Peyer's patch (tissue), 4 donors: ENCODE measurements around the gene SPTAN1. TPM values are rescaled to one million over a fixed set of nuclear protein-coding genes. Genes with fewer than 3 reads are reported as not detected.

Source experiments
- DNase-seq, 3 donors: peaks; one replicate each; pipeline ENCODE4 v3.0.0-alpha.2; 2017 to 2019
- H3K27ac ChIP-seq, 4 donors: fragments of 200-600 bp; sonication (generic); one replicate each; pipeline ENCODE4 v1.5.1; 2016 to 2019
- H3K27me3 ChIP-seq, 2 donors: fragments of 200-600 bp; sonication (generic); one replicate each; pipeline ENCODE4 v1.5.1; 2019
- H3K36me3 ChIP-seq, 3 donors: fragments of 200-600 bp; sonication (generic); one replicate each; pipeline ENCODE4 v1.5.1; 2016 to 2019
- H3K4me1 ChIP-seq, 4 donors: fragments of 200-600 bp; sonication (generic); one replicate each; pipeline ENCODE4 v1.5.1; 2016 to 2019
- H3K4me3 ChIP-seq, 4 donors: fragments of 200-600 bp; sonication (generic); 1 replicate in 3 of 4; 2 replicates in 1 of 4; pipeline ENCODE4 v1.5.1; 2016 to 2019; ENCODE audit warnings: mild to moderate bottlenecking in 1 of 4
- H3K9me3 ChIP-seq, 4 donors: fragments of 200-600 bp; sonication (generic); one replicate each; pipeline ENCODE4 v1.5.1; 2016 to 2019; ENCODE audit warnings: mild to moderate bottlenecking in 1 of 4
- CTCF ChIP-seq, 6 experiments: fragments of 450-650 bp in 4 of 6; fragments of 200-600 bp in 2 of 6; sonication (generic) in 1 of 6; IDR thresholded peaks; one replicate each; pipeline ENCODE4 v1.5.1; 2017 to 2019; ENCODE audit warnings: antibody characterized with exemption in 6 of 6, mild to moderate bottlenecking in 3 of 6, moderate library complexity in 1 of 6
- POLR2A ChIP-seq, 2 donors: fragments of 450-650 bp; IDR thresholded peaks; one replicate each; pipeline ENCODE4 v1.5.1; 2017; ENCODE audit warnings: antibody characterized with exemption in 2 of 2, mild to moderate bottlenecking in 2 of 2, moderate library complexity in 2 of 2
- total RNA-seq, 4 donors: library from RNA; depleted of rRNA; stranded (reverse); fragments of >200 nt; gene quantifications; one replicate each; pipeline ENCODE4 v1.1.0, GENCODE V29; 2016

Gene SPTAN1
- total RNA-seq, 4 donors from 2014 or later = 251 to 586 (median 269) TPM

GRCh38 chr9:128633057-128633456 lies 80.7 kb downstream of the SPTAN1 start:
- Histone ChIP-seq H3K27me3 (no peaks in the 10 kb centered on the region), H3K27ac (peak overlapping the region in 2 of 4 donors; percentile 97 to 98), H3K4me1 (peaks cover 0 to 38% (median 0%) of the 10 kb centered on the region in 4 donors), H3K36me3 (peaks cover 0 to 63% (median 0%) of the 10 kb centered on the region in 3 donors), H3K9me3 (no peaks in the 10 kb centered on the region), H3K4me3 (no peak overlapping the region)
- peak in 1 of 3 donors; percentile 37 for DNase-seq
- TF ChIP-seq CTCF (IDR thresholded peaks at IDR 0.05) = no peak
- no peak for TF ChIP-seq POLR2A (IDR thresholded peaks at IDR 0.05)

- DNase-seq = peak in 2 of 3 donors; percentile 65 to 74
- H3K4me1 ChIP-seq = peaks cover 0 to 38% (median 0%) of the 10 kb centered on the region in 4 donors
- peaks cover 0 to 57% (median 0%) of the 10 kb centered on the region in 3 donors for H3K36me3 ChIP-seq
- no peaks in the 10 kb centered on the region for H3K27me3 ChIP-seq
- H3K4me3 ChIP-seq = peak overlapping the region in 1 of 4 donors; percentile 40
- peak overlapping the region in 2 of 4 donors; percentile 97 to 98 for H3K27ac ChIP-seq
- H3K9me3 ChIP-seq = no peaks in the 10 kb centered on the region
- no peak for TF ChIP-seq CTCF (IDR thresholded peaks at IDR 0.05)
Measured at GRCh38 chr9:128633601-128634000, 81.2 kb downstream of the SPTAN1 start.

GRCh38 chr9:128634111-128634510 lies 81.7 kb downstream of the SPTAN1 start:
- Histone ChIP-seq H3K27ac (peak overlapping the region in 3 of 4 donors; percentile 84 to 98 (median 97)), H3K4me1 (peaks cover 0 to 38% (median 0%) of the 10 kb centered on the region in 4 donors), H3K27me3 (no peaks in the 10 kb centered on the region), H3K36me3 (peaks cover 0 to 53% (median 0%) of the 10 kb centered on the region in 3 donors), H3K4me3 (peak overlapping the region in 2 of 4 donors; percentile 40 to 52), H3K9me3 (no peaks in the 10 kb centered on the region)
- DNase-seq = peak in 1 of 3 donors; percentile 43
- no peak for TF ChIP-seq POLR2A (IDR thresholded peaks at IDR 0.05)
- no peak for TF ChIP-seq CTCF (IDR thresholded peaks at IDR 0.05)

GRCh38 chr9:128634651-128635262 lies 82.4 kb downstream of the SPTAN1 start:
- no peak for DNase-seq
- TF ChIP-seq CTCF (IDR thresholded peaks at IDR 0.05) (no peak), POLR2A (IDR thresholded peaks at IDR 0.05) (no peak)
- Histone ChIP-seq H3K36me3 (peaks cover 0 to 52% (median 0%) of the 10 kb centered on the region in 3 donors), H3K4me3 (peak overlapping the region in 2 of 4 donors; percentile 40 to 52), H3K27me3 (no peaks in the 10 kb centered on the region), H3K9me3 (no peaks in the 10 kb centered on the region), H3K27ac (peak overlapping the region; percentile 42 to 98 (median 90)), H3K4me1 (peaks cover 0 to 38% (median 0%) of the 10 kb centered on the region in 4 donors)

- no peaks in the 10 kb centered on the region for H3K9me3 ChIP-seq
- TF ChIP-seq CTCF (IDR thresholded peaks at IDR 0.05) = peak; percentile 14 to 80 (median 60)
- peak in 1 of 2 donors; percentile 21 for TF ChIP-seq POLR2A (IDR thresholded peaks at IDR 0.05)
- H3K27ac ChIP-seq = peak overlapping the region; percentile 42 to 98 (median 90)
- peaks cover 0 to 46% (median 0%) of the 10 kb centered on the region in 3 donors for H3K36me3 ChIP-seq
- H3K27me3 ChIP-seq = no peaks in the 10 kb centered on the region
- peak overlapping the region in 2 of 4 donors; percentile 40 to 52 for H3K4me3 ChIP-seq
- H3K4me1 ChIP-seq = peaks cover 0 to 38% (median 0%) of the 10 kb centered on the region in 4 donors
- DNase-seq = peak in 2 of 3 donors; percentile 91 to 92
Measured at GRCh38 chr9:128635266-128636023, 83.1 kb downstream of the SPTAN1 start.
